Suprapubic skin (tissue), 4 donors: ENCODE measurements around the gene CTAGE4. TPM values are rescaled to one million over a fixed set of nuclear protein-coding genes. Genes with fewer than 3 reads are reported as not detected.

Experiments used
- total RNA-seq, 4 donors: library from RNA; depleted of rRNA; stranded (reverse); fragments of >200 nt; gene quantifications; one replicate each; pipeline ENCODE4 v1.1.0, GENCODE V29; 2016

Gene CTAGE4
- total RNA-seq, 4 donors from 2014 or later = 7.5 to 35.0 (median 20.2) TPM

Other genes starting within 250 kb of the CTAGE4 start
- gene OR2F2, start 248.2 kb upstream of the CTAGE4 start, total RNA-seq = not detected
- gene OR2F1, start 228.6 kb upstream of the CTAGE4 start, total RNA-seq = not detected
- not detected for gene OR6B1, start 183.1 kb upstream of the CTAGE4 start, total RNA-seq
- not detected for gene OR2A5, start 134.5 kb upstream of the CTAGE4 start, total RNA-seq
- not detected for gene OR2A25, start 113.7 kb upstream of the CTAGE4 start, total RNA-seq
- not detected for gene OR2A12, start 97.2 kb upstream of the CTAGE4 start, total RNA-seq
- not detected for gene OR2A2, start 73.9 kb upstream of the CTAGE4 start, total RNA-seq
- not detected for gene OR2A14, start 60.3 kb upstream of the CTAGE4 start, total RNA-seq
- 10 to 100 TPM; 15.5 to 31.6 (median 17.4) TPM for gene ARHGEF35, start 12.4 kb downstream of the CTAGE4 start, total RNA-seq
- gene OR2A42, start 56.1 kb downstream of the CTAGE4 start, total RNA-seq = under 1 TPM in 1 of 4 donors, not detected in 3; 0.56 TPM
- 10 to 100 TPM; 14.6 to 64.2 (median 42.0) TPM for gene OR2A7, start 81.3 kb downstream of the CTAGE4 start, total RNA-seq
- gene CTAGE8, start 85.8 kb downstream of the CTAGE4 start, total RNA-seq = 10 to 100 TPM in 2 of 4 donors, 1 to 10 TPM in 2; 4.7 to 16.7 (median 7.8) TPM
- not detected for gene OR2A1, start 129.0 kb downstream of the CTAGE4 start, total RNA-seq
- gene ARHGEF5, start 171.9 kb downstream of the CTAGE4 start, total RNA-seq = 100 to 1,000 TPM in 1 of 4 donors, 10 to 100 TPM in 3; 62.3 to 109 (median 86.3) TPM
- gene NOBOX, start 220.2 kb downstream of the CTAGE4 start, total RNA-seq = not detected